Activated naive CD8-positive, alpha-beta T cell treated with anti-CD3 and anti-CD28 coated beads for 36 hours (primary cell): ENCODE data around the gene MGA. TPM values are rescaled to one million over a fixed set of nuclear protein-coding genes. Genes with fewer than 3 reads are reported as not detected.
"Not testable (repeated sequence)": the region's sequence is repeated elsewhere in the genome, so short reads cannot be mapped to it uniquely, and the experiment has no call there.

Experiments
- DNase-seq: peaks from one replicate; pipeline ENCODE4 v3.0.0; 2021
- H3K27ac Mint-ChIP-seq: one replicate; pipeline ENCODE4 v1.8.0; 2022; ENCODE audit warnings: mild to moderate bottlenecking, moderate library complexity, mixed read lengths
- H3K27me3 Mint-ChIP-seq: one replicate; pipeline ENCODE4 v1.8.0; 2022; ENCODE audit warnings: mild to moderate bottlenecking, mixed read lengths
- H3K36me3 Mint-ChIP-seq: one replicate; pipeline ENCODE4 v1.8.0; 2021; ENCODE audit warnings: mild to moderate bottlenecking, mixed read lengths
- H3K4me1 Mint-ChIP-seq: one replicate; pipeline ENCODE4 v1.8.0; 2021; ENCODE audit warnings: mixed read lengths
- H3K4me3 Mint-ChIP-seq: one replicate; pipeline ENCODE4 v1.8.0; 2022; ENCODE audit warnings: mild to moderate bottlenecking, moderate library complexity, mixed read lengths
- H3K9me3 Mint-ChIP-seq: one replicate; pipeline ENCODE4 v1.8.0; 2022; ENCODE audit warnings: mixed read lengths
- total RNA-seq, 2 experiments: library from RNA; stranded (reverse); gene quantifications; one replicate each; pipeline ENCODE4 v1.2.3, GENCODE V29; 2021

The MGA gene
- total RNA-seq, 2 experiments from 2014 or later, result 30.5 to 32.0 TPM

- Mint-ChIP-seq H3K4me1 (peaks cover 5% of the 10 kb centered on the region), H3K27ac (no peak overlapping the region), H3K4me3 (no peak overlapping the region), H3K27me3 (no peaks in the 10 kb centered on the region), H3K36me3 (peaks cover 1% of the 10 kb centered on the region), H3K9me3 (no peaks in the 10 kb centered on the region)
- no peak for DNase-seq
Observed at GRCh38 chr15:41727143-41727542, 66.9 kb downstream of the MGA start.

- not testable (repeated sequence) for H3K27me3 Mint-ChIP-seq, H3K4me1 Mint-ChIP-seq, DNase-seq, H3K9me3 Mint-ChIP-seq, H3K4me3 Mint-ChIP-seq, H3K36me3 Mint-ChIP-seq, H3K27ac Mint-ChIP-seq
Observed at GRCh38 chr15:41728061-41728460, 67.9 kb downstream of the MGA start.

- Mint-ChIP-seq H3K4me3 (no peak overlapping the region), H3K9me3 (no peaks in the 10 kb centered on the region), H3K27me3 (no peaks in the 10 kb centered on the region), H3K36me3 (peaks cover 1% of the 10 kb centered on the region), H3K4me1 (no peaks in the 10 kb centered on the region), H3K27ac (no peak overlapping the region)
- no peak for DNase-seq
Observed at GRCh38 chr15:41730543-41730942, 70.3 kb downstream of the MGA start.

GRCh38 chr15:41732483-41732882, 72.3 kb downstream of the MGA start:
- Mint-ChIP-seq H3K36me3 (peaks cover 5% of the 10 kb centered on the region), H3K4me3 (no peak overlapping the region), H3K27me3 (no peaks in the 10 kb centered on the region), H3K9me3 (no peaks in the 10 kb centered on the region), H3K27ac (no peak overlapping the region), H3K4me1 (no peaks in the 10 kb centered on the region)
- no peak for DNase-seq

GRCh38 chr15:41734079-41734478, 73.9 kb downstream of the MGA start:
- Mint-ChIP-seq H3K36me3 (peaks cover 7% of the 10 kb centered on the region), H3K27ac (no peak overlapping the region), H3K9me3 (no peaks in the 10 kb centered on the region), H3K27me3 (no peaks in the 10 kb centered on the region), H3K4me1 (no peaks in the 10 kb centered on the region), H3K4me3 (no peak overlapping the region)
- DNase-seq, result no peak

- no peak for DNase-seq
- Mint-ChIP-seq H3K4me1 (peaks cover 2% of the 10 kb centered on the region), H3K27ac (no peak overlapping the region), H3K27me3 (no peaks in the 10 kb centered on the region), H3K4me3 (no peak overlapping the region), H3K36me3 (peaks cover 7% of the 10 kb centered on the region), H3K9me3 (no peaks in the 10 kb centered on the region)
Observed at GRCh38 chr15:41735046-41735445, 74.8 kb downstream of the MGA start.

GRCh38 chr15:41735492-41735891, 75.3 kb downstream of the MGA start:
- not testable (repeated sequence) for H3K9me3 Mint-ChIP-seq, H3K36me3 Mint-ChIP-seq, H3K4me3 Mint-ChIP-seq, H3K4me1 Mint-ChIP-seq, DNase-seq, H3K27ac Mint-ChIP-seq, H3K27me3 Mint-ChIP-seq

- Mint-ChIP-seq H3K27ac (no peak overlapping the region), H3K36me3 (peaks cover 13% of the 10 kb centered on the region), H3K27me3 (no peaks in the 10 kb centered on the region), H3K4me3 (no peak overlapping the region), H3K4me1 (peaks cover 3% of the 10 kb centered on the region), H3K9me3 (no peaks in the 10 kb centered on the region)
- DNase-seq, result no peak
Observed at GRCh38 chr15:41746802-41747201, 86.6 kb downstream of the MGA start.

GRCh38 chr15:41756198-41756597, 96.0 kb downstream of the MGA start:
- H3K36me3 Mint-ChIP-seq, result peaks cover 8% of the 10 kb centered on the region
- H3K27me3 Mint-ChIP-seq, result no peaks in the 10 kb centered on the region
- DNase-seq, result no peak
- H3K4me1 Mint-ChIP-seq, result peaks cover 2% of the 10 kb centered on the region
- no peaks in the 10 kb centered on the region for H3K9me3 Mint-ChIP-seq
- no peak overlapping the region for H3K4me3 Mint-ChIP-seq
- no peak overlapping the region for H3K27ac Mint-ChIP-seq

GRCh38 chr15:41772720-41773331, 112.6 kb downstream of the MGA start:
- peaks cover 3% of the 10 kb centered on the region for H3K36me3 Mint-ChIP-seq
- H3K4me3 Mint-ChIP-seq, result no peak overlapping the region
- H3K27ac Mint-ChIP-seq, result peak overlapping the region; percentile 89
- no peaks in the 10 kb centered on the region for H3K27me3 Mint-ChIP-seq
- no peaks in the 10 kb centered on the region for H3K9me3 Mint-ChIP-seq
- H3K4me1 Mint-ChIP-seq, result peaks cover 36% of the 10 kb centered on the region
- DNase-seq, result peak; percentile 46

- no peak for DNase-seq
- no peaks in the 10 kb centered on the region for H3K27me3 Mint-ChIP-seq
- peak overlapping the region; percentile 89 for H3K4me3 Mint-ChIP-seq
- no peaks in the 10 kb centered on the region for H3K9me3 Mint-ChIP-seq
- peak overlapping the region; percentile 89 for H3K27ac Mint-ChIP-seq
- peaks cover 3% of the 10 kb centered on the region for H3K36me3 Mint-ChIP-seq
- H3K4me1 Mint-ChIP-seq, result peaks cover 42% of the 10 kb centered on the region
Observed at GRCh38 chr15:41773332-41773728, 113.1 kb downstream of the MGA start.

GRCh38 chr15:41773729-41774061, 113.5 kb downstream of the MGA start:
- peaks cover 3% of the 10 kb centered on the region for H3K36me3 Mint-ChIP-seq
- DNase-seq, result no peak
- peak overlapping the region; percentile 89 for H3K27ac Mint-ChIP-seq
- H3K4me1 Mint-ChIP-seq, result peaks cover 44% of the 10 kb centered on the region
- no peaks in the 10 kb centered on the region for H3K27me3 Mint-ChIP-seq
- no peaks in the 10 kb centered on the region for H3K9me3 Mint-ChIP-seq
- H3K4me3 Mint-ChIP-seq, result peak overlapping the region; percentile 89

- Mint-ChIP-seq H3K27me3 (no peaks in the 10 kb centered on the region), H3K4me1 (peaks cover 47% of the 10 kb centered on the region), H3K36me3 (peaks cover 3% of the 10 kb centered on the region), H3K9me3 (no peaks in the 10 kb centered on the region), H3K27ac (peak within 1 kb of the TSS; percentile 89), H3K4me3 (peak within 1 kb of the TSS; percentile 89)
- peak; percentile 99 for DNase-seq
Observed at GRCh38 chr15:41774062-41774881, 114.1 kb downstream of the MGA start, which contains the start of gene MAPKBP1. Gene MAPKBP1, plus strand, starts transcription at chr15:41774484. Its CDS starts 792 bp downstream, at chr15:41775276.

GRCh38 chr15:41774882-41775417, 114.7 kb downstream of the MGA start:
- H3K27me3 Mint-ChIP-seq, result no peaks in the 10 kb centered on the region
- no peaks in the 10 kb centered on the region for H3K9me3 Mint-ChIP-seq
- DNase-seq, result no peak
- H3K27ac Mint-ChIP-seq, result peak overlapping the region; percentile 89
- peaks cover 5% of the 10 kb centered on the region for H3K36me3 Mint-ChIP-seq
- peak overlapping the region; percentile 89 for H3K4me3 Mint-ChIP-seq
- H3K4me1 Mint-ChIP-seq, result peaks cover 53% of the 10 kb centered on the region

- H3K4me3 Mint-ChIP-seq, result peak overlapping the region; percentile 89
- no peaks in the 10 kb centered on the region for H3K9me3 Mint-ChIP-seq
- no peak overlapping the region for H3K27ac Mint-ChIP-seq
- H3K27me3 Mint-ChIP-seq, result no peaks in the 10 kb centered on the region
- no peak for DNase-seq
- H3K36me3 Mint-ChIP-seq, result peaks cover 6% of the 10 kb centered on the region
- H3K4me1 Mint-ChIP-seq, result peaks cover 60% of the 10 kb centered on the region
Observed at GRCh38 chr15:41775651-41776050, 115.4 kb downstream of the MGA start.
